HuH-7.5 (cell line): ENCODE measurements around the gene PWWP2B.

ENCODE experiments used
- DNase-seq: peaks from one replicate; pipeline ENCODE4 v3.0.0; 2011; ENCODE audit warnings: low spot score

The PWWP2B gene

GRCh38 chr10:132419538-132420468 is 22.8 kb downstream of the PWWP2B start:
- DNase-seq, result no peak

DNA sequence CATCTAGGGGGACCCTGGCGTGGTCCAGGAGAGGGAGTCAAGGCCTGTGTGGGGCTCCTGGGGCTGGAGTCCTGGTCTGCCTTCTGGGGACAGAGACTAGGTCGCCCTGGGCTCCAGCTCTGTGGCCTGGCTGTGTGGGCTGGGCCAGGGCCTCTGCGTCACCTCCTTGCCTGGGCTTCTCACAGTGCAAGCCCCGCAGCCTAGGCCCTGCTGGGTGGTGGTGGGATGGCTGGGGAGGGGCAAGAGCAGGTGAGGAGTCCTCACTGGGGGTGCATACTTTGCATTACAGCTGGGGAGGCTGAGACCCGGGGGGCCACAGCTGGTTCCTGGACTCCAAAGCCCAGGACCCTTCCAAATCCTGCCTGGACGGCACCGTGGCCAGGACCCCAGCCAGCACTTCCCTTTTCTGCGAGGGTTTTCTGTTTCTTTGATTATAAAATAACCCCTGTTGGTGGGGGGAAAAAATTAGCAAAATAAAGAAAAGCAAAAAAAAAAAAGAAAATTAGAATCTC is 23.5 kb downstream of the PWWP2B start:
- DNase-seq, result no peak

DNA sequence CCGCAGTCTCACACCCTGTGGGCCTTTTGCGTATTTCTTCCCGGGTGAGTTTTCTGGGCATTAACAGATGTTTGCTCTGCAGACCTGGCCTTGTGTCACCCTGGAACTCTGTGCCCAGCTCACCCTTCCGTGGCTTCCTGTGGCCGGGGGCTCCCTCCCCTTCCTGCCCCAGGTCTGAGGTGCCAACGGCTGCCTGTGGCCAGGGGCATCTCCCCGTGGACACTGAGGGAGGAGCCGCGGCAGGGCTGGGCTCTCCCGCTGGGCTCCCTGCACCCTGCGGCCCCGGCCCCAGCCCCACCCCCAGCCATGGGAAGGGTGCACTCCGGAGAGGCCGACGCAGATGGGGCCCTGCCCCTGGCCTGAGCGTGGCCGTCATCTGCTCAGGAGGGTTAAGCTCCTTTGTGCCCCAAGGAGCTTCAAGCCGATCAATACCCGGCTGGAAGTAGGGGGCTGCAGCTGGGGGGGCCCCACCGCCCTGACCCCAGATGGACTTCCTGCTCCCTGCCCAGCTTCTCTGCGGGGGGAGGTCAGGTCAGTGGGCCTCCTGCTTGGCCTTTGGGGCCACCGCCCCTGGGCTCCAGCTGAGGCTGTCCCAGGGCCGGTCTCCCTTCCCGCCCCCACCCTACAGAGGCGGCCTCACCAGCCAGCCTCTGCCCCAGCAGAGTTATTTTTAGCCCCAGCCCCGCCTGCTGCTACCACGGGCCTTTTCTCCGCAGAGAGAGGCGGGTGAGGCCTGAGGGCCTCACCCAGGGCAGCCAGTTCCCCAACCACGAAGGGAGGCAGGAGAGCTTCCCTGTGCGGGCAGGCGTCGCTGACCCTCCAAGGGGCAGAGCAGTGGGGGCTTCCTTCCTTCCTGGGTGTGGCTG is 24.2 kb downstream of the PWWP2B start:
- peak; percentile 90 for DNase-seq

DNA sequence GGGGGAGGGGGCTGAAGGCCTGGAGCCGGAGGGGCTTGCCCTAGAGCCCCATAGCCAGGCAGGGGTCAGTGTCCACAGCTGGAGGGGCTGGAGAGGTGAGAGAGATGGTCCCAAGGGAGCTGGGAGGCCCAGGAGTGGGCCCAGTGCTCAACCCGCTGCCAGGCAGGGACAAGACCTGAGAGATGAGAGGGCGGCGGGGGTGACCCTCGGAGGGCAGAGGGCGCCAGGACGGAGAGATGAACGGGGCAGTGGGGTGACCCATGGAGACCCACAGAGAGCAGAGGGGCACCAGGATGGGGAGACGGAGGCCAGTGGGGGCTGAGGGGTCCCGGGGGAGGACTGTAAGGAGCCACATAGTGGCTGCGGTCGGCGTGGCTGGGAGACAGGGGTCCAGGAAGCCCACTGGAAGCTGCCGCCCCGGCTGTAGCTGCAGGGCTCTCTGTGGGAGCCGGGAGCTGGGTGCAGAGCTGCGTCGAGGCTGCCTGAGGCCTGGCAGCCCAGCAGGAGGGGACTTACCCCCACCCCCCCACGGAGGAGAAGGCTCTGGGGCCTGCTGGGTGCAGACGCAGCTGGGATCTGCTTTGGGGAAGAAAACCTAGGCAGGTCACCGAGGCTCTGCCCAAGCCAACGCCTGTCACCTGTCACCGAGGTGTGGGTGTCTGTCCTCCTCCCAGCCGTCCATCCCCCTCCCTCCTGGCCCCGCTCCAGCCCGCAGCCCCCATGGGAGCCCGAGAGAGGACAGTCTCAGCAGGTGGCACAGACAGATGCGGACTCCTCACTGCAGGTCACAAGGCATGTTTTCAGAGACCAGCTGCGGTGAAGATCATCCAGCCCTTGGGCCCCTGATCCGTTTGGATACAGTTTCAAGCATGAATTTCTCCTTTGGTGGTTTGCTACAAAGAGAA is 25.1 kb downstream of the PWWP2B start:
- DNase-seq, result no peak

DNA sequence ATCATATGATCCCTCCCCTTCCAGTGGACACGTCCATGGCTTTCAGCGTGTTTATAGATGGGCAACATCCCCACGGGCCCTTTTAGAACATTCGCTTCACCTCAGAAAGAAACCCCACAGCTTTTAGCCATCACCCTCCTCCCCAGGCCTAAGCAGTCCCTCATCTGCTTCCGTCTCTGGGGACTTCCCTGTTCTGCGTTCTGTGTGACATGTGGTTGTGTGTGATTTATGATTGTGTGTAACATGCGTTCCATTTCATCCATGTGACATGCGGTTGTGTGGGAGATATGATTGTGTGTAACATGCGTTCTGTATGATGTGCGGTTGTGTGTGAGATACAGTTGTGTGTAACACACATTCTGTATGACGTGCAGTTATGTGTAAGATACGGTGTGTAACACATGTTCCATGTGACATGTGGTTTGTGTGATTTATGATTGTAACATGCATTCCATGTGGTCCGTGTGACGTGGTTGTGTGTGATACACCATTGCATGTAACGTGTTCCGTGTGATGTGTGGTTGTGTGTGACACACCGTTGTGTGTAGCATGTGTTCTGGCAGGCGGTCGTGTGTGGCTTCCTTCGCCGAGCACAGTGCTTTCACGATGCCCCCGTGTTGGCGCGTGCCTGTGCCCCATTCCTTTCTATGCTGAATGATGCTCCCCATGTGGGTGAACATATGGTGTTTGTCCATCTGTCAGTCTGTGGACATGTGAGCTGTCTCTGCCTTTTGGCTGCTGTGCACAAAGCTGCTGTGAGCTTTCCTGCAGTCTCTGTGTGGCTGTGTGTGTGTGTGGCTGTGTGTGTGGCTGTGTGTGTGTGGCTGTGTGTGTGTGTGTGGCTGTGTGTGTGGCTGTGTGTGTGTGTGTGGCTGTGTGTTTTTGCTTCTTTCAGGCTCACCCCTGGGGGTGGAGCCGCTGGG is 26.2 kb downstream of the PWWP2B start:
- DNase-seq, result no peak

DNA sequence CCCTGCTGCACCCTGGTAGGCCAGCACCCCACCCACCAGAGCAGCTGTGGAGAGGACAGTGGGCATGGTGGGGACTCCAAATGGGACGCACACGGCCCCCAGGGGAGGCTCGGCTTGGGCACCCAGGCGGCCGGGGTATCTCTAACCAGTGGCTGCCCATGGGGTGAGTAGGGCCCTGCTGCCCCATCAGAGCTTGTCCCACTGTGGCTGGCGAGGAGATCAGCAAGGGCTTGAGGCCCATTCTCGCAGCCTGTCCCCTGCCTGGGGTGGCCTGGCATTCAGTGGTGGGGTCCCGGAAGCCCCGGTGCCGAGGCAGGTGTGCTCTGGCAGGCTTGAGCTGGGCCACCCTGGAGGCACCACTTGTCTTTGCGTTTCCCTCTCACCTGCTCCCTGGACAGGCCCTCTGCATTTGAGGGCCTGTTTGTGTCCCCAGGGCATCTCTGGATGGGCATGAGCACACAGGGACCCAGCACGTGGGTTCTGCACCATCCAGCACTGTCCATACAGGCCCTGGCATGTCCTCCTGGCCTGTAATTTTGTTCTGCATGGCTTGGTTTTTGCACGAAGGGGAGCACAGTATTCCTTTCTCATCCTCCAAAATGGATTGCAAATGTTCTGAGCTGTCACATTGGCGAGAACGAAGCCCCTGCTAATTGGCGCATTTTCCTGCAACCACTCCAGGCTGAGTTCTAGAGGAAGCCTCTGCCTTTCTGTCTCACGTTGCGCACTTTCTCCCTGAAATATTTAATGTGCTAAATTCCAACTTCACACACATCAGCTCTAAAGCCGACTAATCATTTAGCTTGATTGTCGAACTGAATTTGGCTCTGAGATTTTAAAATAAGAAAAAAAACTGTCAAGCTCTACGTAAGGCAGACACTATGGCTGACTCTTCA is 27.2 kb downstream of the PWWP2B start:
- no peak for DNase-seq

DNA sequence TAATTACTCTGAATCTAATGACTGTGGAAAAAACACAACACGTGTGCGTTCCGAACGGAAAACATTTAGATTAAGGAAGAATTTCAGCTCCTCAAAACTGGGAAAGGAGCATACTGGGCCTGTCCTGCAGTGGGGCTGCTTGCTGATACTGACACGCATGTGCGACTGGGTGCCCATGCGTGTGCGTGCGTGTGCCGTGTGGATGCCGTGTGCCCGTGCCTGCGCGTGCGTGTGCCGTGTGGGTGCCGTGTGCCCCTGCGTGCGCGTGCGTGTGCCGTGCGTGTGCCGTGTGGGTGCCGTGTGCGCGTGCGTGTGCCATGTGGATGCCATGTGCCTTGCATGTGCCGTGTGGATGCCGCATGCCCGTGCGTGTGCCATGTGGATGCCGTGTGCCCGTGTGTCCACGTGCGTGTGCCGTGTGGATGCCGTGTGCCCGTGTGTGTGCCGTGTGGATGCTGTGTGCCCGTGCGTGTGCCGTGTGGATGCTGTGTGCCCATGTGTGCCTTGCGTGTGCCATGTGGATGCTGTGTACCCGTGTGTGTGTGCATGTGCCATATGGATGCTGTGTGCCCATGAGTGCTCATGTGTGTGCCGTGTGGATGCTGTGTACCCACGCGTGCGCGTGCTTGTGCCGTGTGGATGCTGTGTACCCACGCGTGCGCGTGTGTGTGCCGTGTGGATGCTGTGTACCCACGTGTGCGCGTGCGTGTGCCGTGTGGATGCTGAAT is 28.2 kb downstream of the PWWP2B start:
- DNase-seq, result no peak

GRCh38 chr10:132425757-132426155 is 28.8 kb downstream of the PWWP2B start:
- no peak for DNase-seq

GRCh38 chr10:132427006-132427771 is 30.2 kb downstream of the PWWP2B start:
- no peak for DNase-seq

GRCh38 chr10:132427939-132428367 is 31.0 kb downstream of the PWWP2B start:
- no peak for DNase-seq

- no peak for DNase-seq
Observed at GRCh38 chr10:132428486-132428995, 31.5 kb downstream of the PWWP2B start.

- no peak for DNase-seq
Observed at GRCh38 chr10:132429281-132430230, 32.6 kb downstream of the PWWP2B start.

DNA sequence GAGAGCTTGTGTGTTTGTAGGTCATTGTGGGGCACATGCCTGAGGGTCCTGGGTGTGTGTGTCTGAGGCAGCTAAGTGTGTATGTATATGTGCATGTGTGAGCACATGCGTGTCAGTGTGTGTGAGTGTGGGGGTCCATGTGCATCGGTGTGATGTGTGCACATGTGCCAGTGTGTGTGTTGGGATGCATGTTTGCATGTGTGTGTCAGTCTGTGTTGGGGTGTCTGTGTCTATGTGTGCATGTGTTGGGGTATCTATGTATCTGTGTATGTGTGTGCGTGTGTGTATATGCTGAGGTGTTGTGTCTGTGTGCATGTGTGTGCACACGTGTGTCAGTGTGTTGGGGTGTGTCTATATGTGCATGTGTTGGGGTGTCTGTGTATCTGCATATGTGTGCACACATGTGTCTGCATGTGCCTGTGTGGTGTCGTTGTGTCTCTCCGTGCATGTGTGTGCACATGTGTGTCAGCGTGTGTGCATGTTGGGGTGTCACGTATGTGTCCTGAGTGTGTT is 33.3 kb downstream of the PWWP2B start:
- no peak for DNase-seq

- DNase-seq, result no peak
Observed at GRCh38 chr10:132430861-132431271, 33.9 kb downstream of the PWWP2B start.

- no peak for DNase-seq
Observed at GRCh38 chr10:132431537-132432175, 34.7 kb downstream of the PWWP2B start.

GRCh38 chr10:132432176-132432540 is 35.2 kb downstream of the PWWP2B start:
- no peak for DNase-seq
